ENCODE measurements around the gene EVA1C. TPM values are rescaled to one million over a fixed set of nuclear protein-coding genes. Genes with fewer than 3 reads are reported as not detected.
A peak's percentile ranks its signal among the peaks of the same experiment; 100 is the strongest.

The EVA1C gene
- total RNA-seq, 3 donors from 2014 or later (not counting 1 experiment from before 2014, with no cell fraction given), result 14.7 to 27.8 (median 15.8) TPM

DNA sequence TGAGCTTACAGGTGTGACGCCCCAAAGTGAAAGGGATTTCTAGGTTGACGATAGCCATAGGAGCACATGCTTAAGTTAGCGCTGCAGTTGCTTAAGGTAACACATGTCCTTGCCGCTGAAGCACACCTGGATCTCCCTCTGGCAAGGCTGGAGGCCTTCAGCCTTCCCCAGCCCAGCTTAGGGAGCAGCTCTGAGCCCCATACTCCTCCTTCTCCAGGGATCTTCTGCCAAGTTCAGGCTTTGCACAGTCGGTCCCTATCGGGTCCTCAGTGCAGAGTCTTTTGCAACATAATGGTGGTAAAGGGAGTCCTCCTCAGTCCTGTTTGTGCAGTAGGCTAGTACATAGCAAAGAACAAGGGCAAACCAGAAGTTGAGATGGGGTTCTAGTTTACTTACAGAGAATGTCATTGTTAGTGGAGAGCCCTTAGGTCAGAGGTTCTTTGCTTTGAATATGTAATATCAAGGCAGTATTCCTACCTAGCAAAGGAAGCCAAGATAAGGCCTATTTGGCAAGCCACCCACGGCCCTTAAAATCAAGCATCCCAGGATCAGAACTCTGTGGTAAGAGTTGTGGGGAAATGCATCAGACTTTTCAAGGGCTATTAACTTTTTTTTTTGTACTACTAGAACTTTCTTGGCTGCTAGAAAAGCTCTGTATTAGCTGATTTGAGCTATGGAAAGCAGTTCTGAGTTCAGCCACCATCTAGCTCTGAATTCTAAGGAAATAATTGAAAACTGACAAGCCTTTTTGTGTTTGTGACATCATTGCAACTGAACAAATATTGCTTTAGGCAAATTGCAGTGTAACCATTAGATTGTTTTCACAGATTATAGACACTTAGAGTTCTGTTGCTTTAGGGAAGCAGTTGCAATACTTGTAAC lies 1.4 kb downstream of the EVA1C start:
- WGBS (ENCODE audit: insufficient coverage), result 93% methylated on average over 7 of the region's 7 CpGs
- TF ChIP-seq CTCF (IDR thresholded peaks at IDR 0.05), result no peak
- peak overlapping the region; percentile 60 for H3K27ac ChIP-seq (ENCODE audit: low read length)

DNA sequence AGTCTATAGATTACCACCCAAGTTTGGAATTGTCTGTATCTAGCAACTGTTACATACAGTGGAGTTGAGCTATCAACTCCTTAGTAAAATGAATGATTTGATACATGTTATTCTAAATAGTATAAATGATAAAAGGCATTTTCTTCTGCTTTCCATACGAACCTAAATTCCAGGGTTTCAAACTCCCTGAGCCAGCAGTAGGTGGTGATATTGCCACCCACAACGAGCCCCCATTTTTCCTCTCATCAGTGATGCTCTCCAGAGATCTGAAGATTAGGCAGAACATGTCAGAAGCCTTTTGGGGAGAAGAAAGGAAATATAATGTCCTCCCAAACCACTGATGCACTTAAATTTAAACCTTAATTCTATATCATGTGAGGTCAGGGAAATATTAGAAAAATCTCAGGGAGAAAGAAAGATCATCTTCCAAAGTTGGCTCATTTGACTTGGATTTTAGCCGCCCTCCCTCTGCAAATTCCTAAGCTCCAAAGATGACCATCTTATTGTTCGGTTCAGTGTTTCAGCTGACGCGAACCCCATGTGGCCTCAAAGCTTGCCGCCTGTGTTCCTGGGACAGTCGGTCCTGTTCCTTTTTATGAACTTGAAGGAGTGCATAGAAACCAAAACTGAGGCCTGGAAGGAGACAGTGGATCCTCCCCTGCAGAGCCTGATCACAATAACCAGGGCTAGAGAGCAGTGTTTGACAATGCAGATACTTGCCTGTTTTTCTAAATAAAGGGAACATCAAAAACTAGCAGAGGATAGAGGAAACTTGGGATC lies 2.3 kb downstream of the EVA1C start:
- intact Hi-C loops (cut with micrococcal nuclease), result loop anchor here (10.0 kb wide), 1 partner anchor 80 kb away; no protein-coding TSS in a partner anchor
- Mint-ChIP-seq H3K36me3 (no peaks in the 10 kb centered on the region), H3K4me3 (peak overlapping the region; percentile 3), H3K27ac (peak overlapping the region; percentile 41 to 80), H3K4me1 (peaks cover 42 to 53% of the 10 kb centered on the region in 2 donors), H3K9me3 (no peaks in the 10 kb centered on the region), H3K27me3 (ENCODE audit: low read depth in 2 of 2) (peaks cover 0 to 2% of the 10 kb centered on the region in 2 donors)
- TF ChIP-seq CTCF (IDR thresholded peaks at IDR 0.05), result no peak
- Histone ChIP-seq H3K27me3 (ENCODE audit: control insufficient read depth, insufficient read depth, low read length) (no peaks in the 10 kb centered on the region), H3K4me3 (ENCODE audit: low read length) (no peak overlapping the region), H3K9me3 (ENCODE audit: control insufficient read depth, insufficient read depth, low read length) (no peaks in the 10 kb centered on the region), H3K36me3 (ENCODE audit: control insufficient read depth, insufficient read depth, low read length) (no peaks in the 10 kb centered on the region), H3K27ac (ENCODE audit: low read length) (no peak overlapping the region), H3K4me1 (ENCODE audit: control insufficient read depth, insufficient read depth, low read length) (peaks cover 29% of the 10 kb centered on the region)
- 87% methylated on average over 8 of the region's 8 CpGs for WGBS (ENCODE audit: insufficient coverage)
- peak in 1 of 2 donors; percentile 27 for DNase-seq
- no peak for ATAC-seq

More for the DNA sequence above, 1.4 kb downstream of the EVA1C start:
- DNase-seq, result peak in 1 of 2 donors; percentile 21
- H3K4me3 ChIP-seq (ENCODE audit: low read length), result no peak overlapping the region
- intact Hi-C loops (cut with micrococcal nuclease), result loop anchor here (10.0 kb wide), 1 partner anchor 81 kb away; no protein-coding TSS in a partner anchor
- Mint-ChIP-seq H3K27ac (peak overlapping the region; percentile 80 to 90), H3K4me1 (peaks cover 48 to 61% of the 10 kb centered on the region in 2 donors), H3K27me3 (ENCODE audit: low read depth in 2 of 2) (peaks cover 0 to 2% of the 10 kb centered on the region in 2 donors), H3K9me3 (no peaks in the 10 kb centered on the region), H3K36me3 (no peaks in the 10 kb centered on the region), H3K4me3 (peak overlapping the region; percentile 97)
- H3K9me3 ChIP-seq (ENCODE audit: control insufficient read depth, insufficient read depth, low read length), result no peaks in the 10 kb centered on the region
- ATAC-seq, result no peak
- H3K4me1 ChIP-seq (ENCODE audit: control insufficient read depth, insufficient read depth, low read length), result peaks cover 34% of the 10 kb centered on the region
- H3K36me3 ChIP-seq (ENCODE audit: control insufficient read depth, insufficient read depth, low read length), result no peaks in the 10 kb centered on the region
- H3K27me3 ChIP-seq (ENCODE audit: control insufficient read depth, insufficient read depth, low read length), result no peaks in the 10 kb centered on the region

DNA sequence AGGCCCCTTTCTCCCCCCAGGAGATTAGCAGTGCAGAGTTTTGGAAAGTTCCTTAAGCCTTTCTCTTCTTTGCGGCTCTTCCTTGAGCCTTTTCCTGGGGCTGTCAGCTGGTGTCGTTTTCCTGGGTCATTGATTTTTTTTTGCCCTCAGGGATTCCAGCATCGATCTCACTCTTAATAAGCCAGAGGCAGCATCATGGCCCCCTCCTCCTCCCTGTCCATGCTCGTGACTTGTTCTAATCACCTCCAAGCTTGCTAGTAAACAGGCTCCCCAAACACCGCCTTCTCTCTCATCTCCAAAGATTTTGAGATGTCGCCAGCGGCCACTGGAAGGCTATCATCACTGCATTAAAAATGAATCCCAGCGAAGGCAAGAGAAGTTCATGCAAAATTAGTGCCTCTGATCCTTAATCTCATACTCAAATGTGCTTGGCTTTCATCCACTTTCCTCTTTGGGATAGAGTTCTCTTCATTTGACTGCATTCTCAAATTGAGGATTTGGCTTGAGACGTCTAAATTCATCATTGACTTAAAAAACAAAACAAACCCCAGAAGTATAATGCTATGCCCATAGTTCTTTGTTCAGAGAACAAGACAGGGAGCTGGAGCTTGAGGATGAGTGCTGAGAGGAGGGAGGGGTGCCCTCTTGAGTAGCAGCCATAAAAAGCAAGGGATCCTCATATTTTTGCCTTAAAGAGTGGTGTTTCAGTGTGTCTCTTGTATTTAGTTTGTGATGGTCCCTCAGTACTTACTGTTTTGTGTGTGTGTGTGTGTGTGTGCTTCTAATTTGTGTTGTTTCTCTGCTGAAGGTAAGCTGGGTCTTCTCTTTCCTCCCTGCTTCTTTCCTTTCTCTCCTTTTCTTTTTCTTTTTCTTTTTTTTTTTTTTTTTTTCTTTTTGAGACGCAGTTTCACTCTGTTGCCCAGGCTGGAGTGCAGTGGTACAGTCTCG lies 3.2 kb downstream of the EVA1C start:
- 93% methylated on average over 10 of the region's 11 CpGs for WGBS (ENCODE audit: insufficient coverage)
- H3K4me3 Mint-ChIP-seq, result peak overlapping the region; percentile 11
- intact Hi-C loops (cut with micrococcal nuclease), result loop anchor here (10.0 kb wide), 1 partner anchor 79 kb away; no protein-coding TSS in a partner anchor
- ATAC-seq (no peak), DNase-seq (no peak)
- Histone ChIP-seq H3K36me3 (ENCODE audit: control insufficient read depth, insufficient read depth, low read length) (no peaks in the 10 kb centered on the region), H3K4me1 (ENCODE audit: control insufficient read depth, insufficient read depth, low read length) (peaks cover 23% of the 10 kb centered on the region), H3K9me3 (ENCODE audit: control insufficient read depth, insufficient read depth, low read length) (no peaks in the 10 kb centered on the region), H3K27me3 (ENCODE audit: control insufficient read depth, insufficient read depth, low read length) (no peaks in the 10 kb centered on the region), H3K4me3 (ENCODE audit: low read length) (no peak overlapping the region), H3K27ac (ENCODE audit: low read length) (no peak overlapping the region)
- H3K9me3 Mint-ChIP-seq, result no peaks in the 10 kb centered on the region
- peaks cover 0 to 2% of the 10 kb centered on the region in 2 donors for H3K27me3 Mint-ChIP-seq (ENCODE audit: low read depth in 2 of 2)
- peak overlapping the region in 1 of 2 donors; percentile 41 for H3K27ac Mint-ChIP-seq
- TF ChIP-seq CTCF (IDR thresholded peaks at IDR 0.05), result no peak
- no peaks in the 10 kb centered on the region for H3K36me3 Mint-ChIP-seq
- peaks cover 33 to 43% of the 10 kb centered on the region in 2 donors for H3K4me1 Mint-ChIP-seq

Data from natural killer cell (primary cell).